Thymus (tissue), 11 donors: Measurements from ENCODE around the gene MDN1. TPM values are rescaled to one million over a fixed set of nuclear protein-coding genes. Genes with fewer than 3 reads are reported as not detected.

ENCODE experiments used
- DNase-seq, 9 donors: peaks; one replicate each; pipeline ENCODE4 v3.0.0-alpha.2; 2013; ENCODE audit warnings: low spot score in 9 of 9, low read depth in 6 of 9, missing footprints in 1 of 9
- H3K27ac ChIP-seq, 2 donors: one replicate each; pipeline ENCODE4 v1.5.1; 2013; ENCODE audit warnings: control low read depth in 1 of 2, low read depth in 1 of 2, low read length in 1 of 2, mild to moderate bottlenecking in 1 of 2, moderate library complexity in 1 of 2
- H3K27me3 ChIP-seq, 2 donors: one replicate each; pipeline ENCODE4 v1.5.1; 2013; ENCODE audit warnings: low read length in 1 of 2; ENCODE audit not compliant: control insufficient read depth in 2 of 2, insufficient read depth in 1 of 2
- H3K36me3 ChIP-seq, 2 donors: one replicate each; pipeline ENCODE4 v1.5.1; 2013; ENCODE audit warnings: low read length in 1 of 2, mild to moderate bottlenecking in 1 of 2, moderate library complexity in 1 of 2; ENCODE audit not compliant: control insufficient read depth in 2 of 2, insufficient read depth in 2 of 2
- H3K4me1 ChIP-seq, 2 donors: one replicate each; pipeline ENCODE4 v1.5.1; 2013; ENCODE audit warnings: low read length in 2 of 2; ENCODE audit not compliant: control insufficient read depth in 2 of 2, insufficient read depth in 2 of 2
- H3K4me3 ChIP-seq, 2 donors: one replicate each; pipeline ENCODE4 v1.5.1; 2013; ENCODE audit warnings: low read length in 2 of 2, control low read depth in 1 of 2, mild to moderate bottlenecking in 1 of 2
- H3K9me3 ChIP-seq, 2 donors: one replicate each; pipeline ENCODE4 v1.5.1; 2013; ENCODE audit warnings: low read length in 1 of 2, mild to moderate bottlenecking in 1 of 2; ENCODE audit not compliant: control insufficient read depth in 2 of 2, insufficient read depth in 1 of 2
- WGBS: extraction: QIAGEN DNeasy Blood & Tissue Kit; methylation state at CpG from one replicate; pipeline ENCODE4 v1.1.7; 2013; 5-methylcytosine and 5-hydroxymethylcytosine counted together
- polyA plus RNA-seq: library from polyadenylated mRNA; stranded (reverse); fragments of 200-250 nt; gene quantifications from one replicate; pipeline ENCODE4 v1.2.3, GENCODE V29; 2013
- total RNA-seq: library from RNA; stranded (reverse); fragments of 120-200 nt; gene quantifications from one replicate; pipeline ENCODE4 v1.2.4, GENCODE V29; 2013
- donor health status: healthy.

The MDN1 gene
- total and polyA plus RNA-seq, 2 donors: 15.1 to 37.6 TPM

- Histone ChIP-seq H3K4me1 (no peaks in the 10 kb centered on the region), H3K4me3 (no peak overlapping the region), H3K9me3 (no peaks in the 10 kb centered on the region), H3K27ac (no peak overlapping the region), H3K27me3 (no peaks in the 10 kb centered on the region), H3K36me3 (peaks cover 48 to 72% of the 10 kb centered on the region in 2 donors)
- DNase-seq: no peak
- 97% methylated on average over 7 of the region's 7 CpGs for WGBS
Observed at GRCh38 chr6:89670935-89671565, 148.5 kb downstream of the MDN1 start.

GRCh38 chr6:89669002-89669401 is 150.6 kb downstream of the MDN1 start:
- no peak for DNase-seq
- no peaks in the 10 kb centered on the region for H3K4me1 ChIP-seq
- H3K27me3 ChIP-seq: no peaks in the 10 kb centered on the region
- WGBS: 89% methylated on average over 6 of the region's 6 CpGs
- H3K36me3 ChIP-seq: peaks cover 31 to 57% of the 10 kb centered on the region in 2 donors
- H3K4me3 ChIP-seq: no peak overlapping the region
- H3K27ac ChIP-seq: no peak overlapping the region
- H3K9me3 ChIP-seq: no peaks in the 10 kb centered on the region

GRCh38 chr6:89667872-89668556 is 151.6 kb downstream of the MDN1 start:
- H3K4me3 ChIP-seq: no peak overlapping the region
- H3K4me1 ChIP-seq: no peaks in the 10 kb centered on the region
- no peaks in the 10 kb centered on the region for H3K9me3 ChIP-seq
- WGBS: 97% methylated on average over 5 of the region's 5 CpGs
- peaks cover 25 to 55% of the 10 kb centered on the region in 2 donors for H3K36me3 ChIP-seq
- H3K27me3 ChIP-seq: no peaks in the 10 kb centered on the region
- no peak for DNase-seq
- H3K27ac ChIP-seq: no peak overlapping the region

- WGBS: 98% methylated on average over 4 of the region's 4 CpGs
- DNase-seq: no peak
- H3K4me1 ChIP-seq: no peaks in the 10 kb centered on the region
Observed at GRCh38 chr6:89662659-89663223, 156.9 kb downstream of the MDN1 start.

GRCh38 chr6:89661559-89661958 is 158.0 kb downstream of the MDN1 start:
- Histone ChIP-seq H3K27me3 (no peaks in the 10 kb centered on the region), H3K4me3 (no peak overlapping the region), H3K27ac (no peak overlapping the region), H3K4me1 (no peaks in the 10 kb centered on the region), H3K36me3 (peaks cover 22 to 64% of the 10 kb centered on the region in 2 donors), H3K9me3 (no peaks in the 10 kb centered on the region)
- no peak for DNase-seq
- 97% methylated on average over 1 of the region's 1 CpG for WGBS

More at GRCh38 chr6:89662659-89663223, 156.9 kb downstream of the MDN1 start:
- Histone ChIP-seq H3K27ac (no peak overlapping the region), H3K9me3 (no peaks in the 10 kb centered on the region), H3K27me3 (no peaks in the 10 kb centered on the region), H3K36me3 (peaks cover 18 to 59% of the 10 kb centered on the region in 2 donors), H3K4me3 (no peak overlapping the region)

GRCh38 chr6:89660981-89661380 is 158.6 kb downstream of the MDN1 start:
- DNase-seq: no peak
- 97% methylated on average over 4 of the region's 4 CpGs for WGBS
- Histone ChIP-seq H3K27ac (no peak overlapping the region), H3K4me3 (no peak overlapping the region), H3K27me3 (no peaks in the 10 kb centered on the region), H3K9me3 (no peaks in the 10 kb centered on the region), H3K4me1 (no peaks in the 10 kb centered on the region), H3K36me3 (peaks cover 25 to 67% of the 10 kb centered on the region in 2 donors)

- no peak overlapping the region for H3K27ac ChIP-seq
- 97% methylated on average over 13 of the region's 13 CpGs for WGBS
Observed at GRCh38 chr6:89657445-89658158, 162.0 kb downstream of the MDN1 start.

GRCh38 chr6:89655122-89655521 is 164.5 kb downstream of the MDN1 start:
- H3K27me3 ChIP-seq: no peaks in the 10 kb centered on the region
- 98% methylated on average over 2 of the region's 2 CpGs for WGBS
- H3K36me3 ChIP-seq: peaks cover 41 to 77% of the 10 kb centered on the region in 2 donors
- H3K9me3 ChIP-seq: no peaks in the 10 kb centered on the region
- no peaks in the 10 kb centered on the region for H3K4me1 ChIP-seq
- H3K4me3 ChIP-seq: no peak overlapping the region
- H3K27ac ChIP-seq: no peak overlapping the region
- no peak for DNase-seq

More at GRCh38 chr6:89657445-89658158, 162.0 kb downstream of the MDN1 start:
- Histone ChIP-seq H3K4me3 (no peak overlapping the region), H3K27me3 (no peaks in the 10 kb centered on the region), H3K4me1 (no peaks in the 10 kb centered on the region), H3K36me3 (peaks cover 36 to 80% of the 10 kb centered on the region in 2 donors), H3K9me3 (no peaks in the 10 kb centered on the region)
- DNase-seq: no peak

GRCh38 chr6:89650579-89650978 is 169.0 kb downstream of the MDN1 start:
- no peak overlapping the region for H3K4me3 ChIP-seq
- 98% methylated on average over 8 of the region's 8 CpGs for WGBS

More at GRCh38 chr6:89650579-89650978, 169.0 kb downstream of the MDN1 start:
- Histone ChIP-seq H3K36me3 (peaks cover 21 to 79% of the 10 kb centered on the region in 2 donors), H3K9me3 (no peaks in the 10 kb centered on the region), H3K4me1 (no peaks in the 10 kb centered on the region), H3K27me3 (no peaks in the 10 kb centered on the region), H3K27ac (no peak overlapping the region)
- no peak for DNase-seq
